ENCODE measurements around the gene UQCRC2. TPM values are rescaled to one million over a fixed set of nuclear protein-coding genes. Genes with fewer than 3 reads are reported as not detected.
A peak's percentile ranks its signal among the peaks of the same experiment; 100 is the strongest.
"Not testable (repeated sequence)": the region's sequence is repeated elsewhere in the genome, so short reads cannot be mapped to it uniquely, and the experiment has no call there.

Gene UQCRC2
- 262 TPM for polyA plus RNA-seq (2012; ENCODE audit: low read depth, missing spikeins)

- FAIRE-seq (peak; percentile 65), DNase-seq (ENCODE audit: insufficient read length, low spot score) (peak; percentile 62)
- TF ChIP-seq SPI1 (IDR thresholded peaks at IDR 0.05; ENCODE audit: low read depth, low read length) (no peak), POU2F2 (IDR thresholded peaks at IDR 0.05; ENCODE audit: low read depth, low read length) (peak; percentile 65; the same call in 1 of the 2 replicates), TAF1 (IDR thresholded peaks at IDR 0.05; ENCODE audit: low read depth, low read length) (peak; percentile 84), PAX5 (IDR thresholded peaks at IDR 0.05; ENCODE audit: insufficient read depth, low read length, severe bottlenecking) (no peak), POLR2A (IDR thresholded peaks at IDR 0.05; ENCODE audit: low read depth, low read length) (peak; percentile 91), POLR2AphosphoS5 (IDR thresholded peaks at IDR 0.05; ENCODE audit: low read depth, low read length) (peak; percentile 95)
These were observed at the start of gene UQCRC2 for GRCh38 chr16:21952793-21953540. Gene UQCRC2, plus strand, starts transcription at chr16:21953361. Its CDS starts 63 bp downstream, at chr16:21953424.

GRCh38 chr16:21932650-21933049, 20.5 kb upstream of the UQCRC2 start:
- not testable (repeated sequence) for FAIRE-seq; DNase-seq (ENCODE audit: insufficient read length, low spot score)

GRCh38 chr16:21933316-21933715, 19.8 kb upstream of the UQCRC2 start:
- DNase-seq (ENCODE audit: insufficient read length, low spot score); FAIRE-seq: not testable (repeated sequence)

GRCh38 chr16:21933790-21934189, 19.4 kb upstream of the UQCRC2 start:
- not testable (repeated sequence) for FAIRE-seq; DNase-seq (ENCODE audit: insufficient read length, low spot score)

GRCh38 chr16:21936216-21936615, 16.9 kb upstream of the UQCRC2 start:
- not testable (repeated sequence) for FAIRE-seq; DNase-seq (ENCODE audit: insufficient read length, low spot score)

GRCh38 chr16:21937336-21937829, 15.8 kb upstream of the UQCRC2 start:
- DNase-seq (ENCODE audit: insufficient read length, low spot score) = no peak
- no peak for TF ChIP-seq SPI1 (IDR thresholded peaks at IDR 0.05; ENCODE audit: low read depth, low read length)
- no peak for TF ChIP-seq POU2F2 (IDR thresholded peaks at IDR 0.05; ENCODE audit: low read depth, low read length)
- no peak for TF ChIP-seq POLR2AphosphoS5 (IDR thresholded peaks at IDR 0.05; ENCODE audit: low read depth, low read length)
- no peak for TF ChIP-seq TAF1 (IDR thresholded peaks at IDR 0.05; ENCODE audit: low read depth, low read length)
- no peak for TF ChIP-seq POLR2A (IDR thresholded peaks at IDR 0.05; ENCODE audit: low read depth, low read length)
- no peak for TF ChIP-seq PAX5 (IDR thresholded peaks at IDR 0.05; ENCODE audit: insufficient read depth, low read length, severe bottlenecking)
- no peak for FAIRE-seq

GRCh38 chr16:21940570-21940969, 12.6 kb upstream of the UQCRC2 start:
- no peak for FAIRE-seq
- no peak for TF ChIP-seq PAX5 (IDR thresholded peaks at IDR 0.05; ENCODE audit: insufficient read depth, low read length, severe bottlenecking)
- TF ChIP-seq SPI1 (IDR thresholded peaks at IDR 0.05; ENCODE audit: low read depth, low read length) = peak; percentile 68
- TF ChIP-seq TAF1 (IDR thresholded peaks at IDR 0.05; ENCODE audit: low read depth, low read length) = no peak
- TF ChIP-seq POLR2A (IDR thresholded peaks at IDR 0.05; ENCODE audit: low read depth, low read length) = no peak

GRCh38 chr16:21943571-21943970, 9.6 kb upstream of the UQCRC2 start:
- TF ChIP-seq POLR2AphosphoS5 (IDR thresholded peaks at IDR 0.05; ENCODE audit: low read depth, low read length) (no peak), POLR2A (IDR thresholded peaks at IDR 0.05; ENCODE audit: low read depth, low read length) (no peak), SPI1 (IDR thresholded peaks at IDR 0.05; ENCODE audit: low read depth, low read length) (no peak), POU2F2 (IDR thresholded peaks at IDR 0.05; ENCODE audit: low read depth, low read length) (no peak), PAX5 (IDR thresholded peaks at IDR 0.05; ENCODE audit: insufficient read depth, low read length, severe bottlenecking) (no peak), TAF1 (IDR thresholded peaks at IDR 0.05; ENCODE audit: low read depth, low read length) (no peak)
- no peak for DNase-seq (ENCODE audit: insufficient read length, low spot score)
- no peak for FAIRE-seq

More at GRCh38 chr16:21940570-21940969, 12.6 kb upstream of the UQCRC2 start:
- no peak for DNase-seq (ENCODE audit: insufficient read length, low spot score)

- TF ChIP-seq SPI1 (IDR thresholded peaks at IDR 0.05; ENCODE audit: low read depth, low read length) (no peak), POLR2AphosphoS5 (IDR thresholded peaks at IDR 0.05; ENCODE audit: low read depth, low read length) (no peak), PAX5 (IDR thresholded peaks at IDR 0.05; ENCODE audit: insufficient read depth, low read length, severe bottlenecking) (no peak), TAF1 (IDR thresholded peaks at IDR 0.05; ENCODE audit: low read depth, low read length) (no peak), POU2F2 (IDR thresholded peaks at IDR 0.05; ENCODE audit: low read depth, low read length) (no peak), POLR2A (IDR thresholded peaks at IDR 0.05; ENCODE audit: low read depth, low read length) (no peak)
- DNase-seq (ENCODE audit: insufficient read length, low spot score) = no peak
- FAIRE-seq = no peak
These were observed 6.1 kb upstream of the UQCRC2 start for GRCh38 chr16:21946889-21947635.

GRCh38 chr16:21949713-21950260, 3.4 kb upstream of the UQCRC2 start:
- TF ChIP-seq POLR2AphosphoS5 (IDR thresholded peaks at IDR 0.05; ENCODE audit: low read depth, low read length) (no peak), TAF1 (IDR thresholded peaks at IDR 0.05; ENCODE audit: low read depth, low read length) (no peak), PAX5 (IDR thresholded peaks at IDR 0.05; ENCODE audit: insufficient read depth, low read length, severe bottlenecking) (no peak), POU2F2 (IDR thresholded peaks at IDR 0.05; ENCODE audit: low read depth, low read length) (no peak), POLR2A (IDR thresholded peaks at IDR 0.05; ENCODE audit: low read depth, low read length) (no peak), SPI1 (IDR thresholded peaks at IDR 0.05; ENCODE audit: low read depth, low read length) (no peak)
- no peak for FAIRE-seq

More at GRCh38 chr16:21949713-21950260, 3.4 kb upstream of the UQCRC2 start:
- DNase-seq (ENCODE audit: insufficient read length, low spot score) = no peak
